GM18519 (cell line): Measurements from ENCODE around the gene RGS6.

Source experiments
- ATAC-seq: cut with Tn5 transposase; IDR thresholded peaks from one replicate; pipeline ENCODE4 v1.9.1; 2021; ENCODE audit warnings: mild to moderate bottlenecking, moderate library complexity; ENCODE audit not compliant: unreplicated experiment, low FRiP score

RGS6 gene

GRCh38 chr14:72535485-72535884 lies 603.3 kb downstream of the RGS6 start:
- no peak for ATAC-seq

- ATAC-seq: no peak
These were observed 606.2 kb downstream of the RGS6 start for GRCh38 chr14:72538387-72538786.

- ATAC-seq: no peak
These were observed 607.6 kb downstream of the RGS6 start for GRCh38 chr14:72539661-72540315.

- no peak for ATAC-seq
These were observed 608.6 kb downstream of the RGS6 start for GRCh38 chr14:72540836-72541235.

GRCh38 chr14:72541546-72541945 lies 609.3 kb downstream of the RGS6 start:
- no peak for ATAC-seq

GRCh38 chr14:72543341-72543740 lies 611.1 kb downstream of the RGS6 start:
- ATAC-seq: no peak

- no peak for ATAC-seq
These were observed 612.6 kb downstream of the RGS6 start for GRCh38 chr14:72544615-72545387.

- ATAC-seq: no peak
These were observed 613.4 kb downstream of the RGS6 start for GRCh38 chr14:72545411-72546311.

- no peak for ATAC-seq
These were observed 614.3 kb downstream of the RGS6 start for GRCh38 chr14:72546344-72547016.

GRCh38 chr14:72547999-72548398 lies 615.8 kb downstream of the RGS6 start:
- ATAC-seq: no peak

- no peak for ATAC-seq
These were observed 616.8 kb downstream of the RGS6 start for GRCh38 chr14:72549026-72549425.

GRCh38 chr14:72549854-72550253 lies 617.6 kb downstream of the RGS6 start:
- no peak for ATAC-seq

GRCh38 chr14:72550513-72550912 lies 618.3 kb downstream of the RGS6 start:
- no peak for ATAC-seq

- no peak for ATAC-seq
These were observed 620.0 kb downstream of the RGS6 start for GRCh38 chr14:72552236-72552635.

- no peak for ATAC-seq
These were observed 620.9 kb downstream of the RGS6 start for GRCh38 chr14:72553161-72553560.

GRCh38 chr14:72553656-72554055 lies 621.4 kb downstream of the RGS6 start:
- no peak for ATAC-seq

GRCh38 chr14:72554401-72554800 lies 622.2 kb downstream of the RGS6 start:
- no peak for ATAC-seq

GRCh38 chr14:72554994-72555608 lies 622.9 kb downstream of the RGS6 start:
- no peak for ATAC-seq

GRCh38 chr14:72555609-72556000 lies 623.4 kb downstream of the RGS6 start:
- no peak for ATAC-seq

- no peak for ATAC-seq
These were observed 625.4 kb downstream of the RGS6 start for GRCh38 chr14:72557671-72558070.
